HG03060 (cell line): ENCODE measurements around the gene RNGTT.

ENCODE experiments used
- ATAC-seq: cut with Tn5 transposase; IDR thresholded peaks from one replicate; pipeline ENCODE4 v1.9.1; 2021; ENCODE audit warnings: low read depth, moderate number of reproducible peaks; ENCODE audit not compliant: unreplicated experiment

The RNGTT gene

GRCh38 chr6:88671624-88672023 is 291.8 kb downstream of the RNGTT start:
- no peak for ATAC-seq

- ATAC-seq: no peak
Observed at GRCh38 chr6:88670369-88670768, 293.0 kb downstream of the RNGTT start.

- ATAC-seq: no peak
Observed at GRCh38 chr6:88669475-88669874, 293.9 kb downstream of the RNGTT start.

- ATAC-seq: no peak
Observed at GRCh38 chr6:88666901-88667300, 296.5 kb downstream of the RNGTT start.

- no peak for ATAC-seq
Observed at GRCh38 chr6:88665131-88665530, 298.3 kb downstream of the RNGTT start.

- no peak for ATAC-seq
Observed at GRCh38 chr6:88663801-88664200, 299.6 kb downstream of the RNGTT start.

GRCh38 chr6:88662653-88663174 is 300.7 kb downstream of the RNGTT start:
- peak; percentile 65 for ATAC-seq

GRCh38 chr6:88662163-88662580 is 301.2 kb downstream of the RNGTT start:
- no peak for ATAC-seq

- no peak for ATAC-seq
Observed at GRCh38 chr6:88661136-88661535, 302.3 kb downstream of the RNGTT start.

- ATAC-seq: no peak
Observed at GRCh38 chr6:88655586-88655985, 307.8 kb downstream of the RNGTT start.

GRCh38 chr6:88653936-88654335 is 309.5 kb downstream of the RNGTT start:
- no peak for ATAC-seq

GRCh38 chr6:88651400-88651799 is 312.0 kb downstream of the RNGTT start:
- no peak for ATAC-seq

GRCh38 chr6:88650979-88651378 is 312.4 kb downstream of the RNGTT start:
- ATAC-seq: no peak

GRCh38 chr6:88650029-88650619 is 313.3 kb downstream of the RNGTT start:
- ATAC-seq: peak; percentile 98

- ATAC-seq: peak; percentile 93
Observed at GRCh38 chr6:88641178-88641903, 322.1 kb downstream of the RNGTT start.

GRCh38 chr6:88637761-88638545 is 325.5 kb downstream of the RNGTT start:
- no peak for ATAC-seq

- ATAC-seq: no peak
Observed at GRCh38 chr6:88636871-88637270, 326.5 kb downstream of the RNGTT start.

GRCh38 chr6:88633782-88634181 is 329.6 kb downstream of the RNGTT start:
- no peak for ATAC-seq

- no peak for ATAC-seq
Observed at GRCh38 chr6:88631830-88632229, 331.6 kb downstream of the RNGTT start.

GRCh38 chr6:88629838-88630494 is 333.5 kb downstream of the RNGTT start:
- ATAC-seq: no peak

- no peak for ATAC-seq
Observed at GRCh38 chr6:88626460-88626859, 337.0 kb downstream of the RNGTT start.
